GM23248 (cell line): Measurements from ENCODE around the gene PLA2G4E. TPM values are rescaled to one million over a fixed set of nuclear protein-coding genes. Genes with fewer than 3 reads are reported as not detected.

Source experiments
- DNase-seq: peaks from one replicate; pipeline ENCODE4 v3.0.0-alpha.2; 2015
- H2AFZ ChIP-seq: fragments of 200-600 bp; sonication (generic); 2 replicates; pipeline ENCODE4 v1.6.1; 2016; ENCODE audit warnings: antibody characterized with exemption
- H3F3A ChIP-seq: fragments of 200-600 bp; sonication (generic); 2 replicates; pipeline ENCODE4 v1.6.1; 2016; ENCODE audit warnings: mild to moderate bottlenecking, antibody characterized with exemption, mixed run types; ENCODE audit not compliant: insufficient read depth
- H3K27ac ChIP-seq: fragments of 200-600 bp; sonication (generic); 2 replicates; pipeline ENCODE4 v1.5.1; 2016; ENCODE audit warnings: mild to moderate bottlenecking
- H3K27me3 ChIP-seq: fragments of 200-600 bp; sonication (generic); replicated peaks from 2 replicates; pipeline ENCODE4 v1.6.1; 2016; ENCODE audit warnings: mild to moderate bottlenecking; ENCODE audit not compliant: insufficient read depth
- H3K36me3 ChIP-seq: fragments of 200-600 bp; sonication (generic); 2 replicates; pipeline ENCODE4 v1.6.1; 2016; ENCODE audit warnings: low read depth, mild to moderate bottlenecking
- H3K4me1 ChIP-seq: fragments of 200-600 bp; sonication (generic); 2 replicates; pipeline ENCODE4 v1.6.1; 2016; ENCODE audit warnings: mild to moderate bottlenecking; ENCODE audit not compliant: insufficient read depth
- H3K4me2 ChIP-seq: fragments of 200-600 bp; sonication (generic); one replicate; pipeline ENCODE4 v1.6.1; 2016; ENCODE audit warnings: mild to moderate bottlenecking; ENCODE audit not compliant: unreplicated experiment
- H3K4me3 ChIP-seq: fragments of 200-600 bp; sonication (generic); 2 replicates; pipeline ENCODE4 v1.5.1; 2016; ENCODE audit warnings: mild to moderate bottlenecking
- H3K79me2 ChIP-seq: fragments of 200-600 bp; sonication (generic); 2 replicates; pipeline ENCODE4 v1.6.1; 2016; ENCODE audit warnings: mild to moderate bottlenecking; ENCODE audit not compliant: insufficient read depth
- H3K9ac ChIP-seq: fragments of 200-600 bp; sonication (generic); 2 replicates; pipeline ENCODE4 v1.6.1; 2016; ENCODE audit warnings: mild to moderate bottlenecking
- H3K9me2 ChIP-seq: fragments of 200-600 bp; sonication (generic); 2 replicates; pipeline ENCODE4 v1.6.1; 2016; ENCODE audit warnings: mixed run types, mild to moderate bottlenecking, moderate library complexity; ENCODE audit not compliant: insufficient read depth
- H3K9me3 ChIP-seq: fragments of 200-600 bp; sonication (generic); one replicate; pipeline ENCODE4 v1.6.1; 2017; ENCODE audit warnings: low read depth
- H4K20me1 ChIP-seq: fragments of 200-600 bp; sonication (generic); 2 replicates; pipeline ENCODE4 v1.6.0; 2016; ENCODE audit not compliant: insufficient read depth
- EZH2 ChIP-seq: fragments of 200-600 bp; sonication (generic); IDR thresholded peaks from 2 replicates; pipeline ENCODE4 v1.6.1; 2018; ENCODE audit warnings: antibody characterized with exemption, mild to moderate bottlenecking; ENCODE audit not compliant: insufficient read depth, poor library complexity, severe bottlenecking
- EZH2phosphoT487 ChIP-seq: fragments of 200-600 bp; sonication (generic); IDR thresholded peaks from 2 replicates; pipeline ENCODE4 v1.6.1; 2018; ENCODE audit warnings: antibody characterized with exemption, moderate library complexity, mild to moderate bottlenecking, low read depth; ENCODE audit not compliant: insufficient read depth
- WGBS, 2 experiments: methylation state at CpG; one replicate each; pipeline ENCODE4 v1.1.6; 2015 to 2017; ENCODE audit warnings: low lambda C conversion rate in 2 of 2, low coverage in 1 of 2; ENCODE audit errors: missing lambda C conversion rate in 2 of 2; 5-methylcytosine and 5-hydroxymethylcytosine counted together
- in situ Hi-C: fragments of 300-500 bp; cut with MboI; formaldehyde crosslinking; loops from 2 replicates; pipeline ENCODE4 v1.15.0; 2020
- polyA plus RNA-seq: library from polyadenylated mRNA; unstranded; fragments of >200 nt; fragmentation: Nextera tagmentation; extraction: Ambion mirVana; gene quantifications from 2 replicates; pipeline ENCODE4 v1.2.1, GENCODE V29; 2016
- total RNA-seq: library from RNA; depleted of rRNA; stranded (reverse); fragments of >200 nt; shearing (Covaris generic); gene quantifications from 2 replicates; pipeline ENCODE4 v1.2.3, GENCODE V29; 2014

The PLA2G4E gene
- total and polyA plus RNA-seq, 2 experiments from 2014 or later = not detected

DNA sequence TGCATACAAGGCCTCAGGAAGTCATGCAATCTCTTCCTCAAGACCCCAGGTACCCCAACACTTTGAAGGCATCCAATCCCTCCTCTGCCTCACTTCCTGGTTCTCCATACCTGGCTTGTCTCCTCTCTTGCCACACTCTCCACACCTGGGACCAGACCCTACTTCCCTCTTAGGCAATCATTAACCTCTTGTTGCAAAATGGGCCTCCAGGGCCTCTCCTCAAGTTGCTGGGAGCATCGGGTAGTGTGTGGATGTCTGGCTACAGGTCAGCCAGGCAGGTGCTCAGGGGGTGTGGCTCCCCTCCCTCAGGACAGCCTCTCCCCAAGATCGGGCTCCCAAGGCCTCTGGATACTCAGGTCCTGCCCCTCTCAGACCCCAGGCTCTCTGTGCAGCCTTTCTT, 8.6 kb downstream of the PLA2G4E start:
- no peaks in the 10 kb centered on the region for H3K79me2 ChIP-seq
- no peak overlapping the region for H3K4me3 ChIP-seq
- no peaks in the 10 kb centered on the region for H3K36me3 ChIP-seq
- peaks cover 16% of the 10 kb centered on the region for H3K27me3 ChIP-seq
- no peak overlapping the region for H3K9ac ChIP-seq
- DNase-seq = no peak
- in situ Hi-C loops = no loop called here
- H3K27ac ChIP-seq = no peak overlapping the region
- no peaks in the 10 kb centered on the region for H3K9me2 ChIP-seq
- no peaks in the 10 kb centered on the region for H3K4me1 ChIP-seq
- 72 to 77% methylated on average over 2 of the region's 2 CpGs for WGBS, 2 experiments
- H4K20me1 ChIP-seq = no peaks in the 10 kb centered on the region
- H2AFZ ChIP-seq = no peak overlapping the region
- TF ChIP-seq EZH2 (no peak), EZH2phosphoT487 (no peak)
- no peaks in the 10 kb centered on the region for H3F3A ChIP-seq
- H3K4me2 ChIP-seq = no peak overlapping the region
- no peaks in the 10 kb centered on the region for H3K9me3 ChIP-seq

DNA sequence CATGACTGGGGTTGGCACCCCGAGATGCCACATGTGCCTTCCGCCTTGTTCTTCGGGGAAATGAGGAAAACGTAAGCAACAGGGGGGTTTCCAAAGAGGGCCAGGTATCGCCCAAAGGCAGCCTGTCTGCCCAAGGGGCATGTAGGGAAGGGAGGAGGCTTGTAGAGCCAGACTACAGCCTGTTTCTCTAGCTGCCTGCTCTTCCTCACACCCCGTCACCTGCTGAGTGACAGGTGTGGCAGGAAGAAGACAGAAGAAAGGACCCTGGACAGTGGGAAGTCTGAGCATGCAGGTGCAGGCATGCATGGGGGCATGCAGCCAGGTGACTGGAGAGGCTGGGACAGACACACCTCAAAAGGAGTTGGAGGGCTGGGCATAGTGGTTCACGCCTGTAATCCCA, 9.8 kb downstream of the PLA2G4E start:
- Histone ChIP-seq H3K27me3 (peaks cover 17% of the 10 kb centered on the region), H2AFZ (no peak overlapping the region), H3K27ac (no peak overlapping the region), H3K9ac (no peak overlapping the region), H3K4me3 (no peak overlapping the region), H3K4me2 (no peak overlapping the region), H3F3A (no peaks in the 10 kb centered on the region), H3K9me3 (no peaks in the 10 kb centered on the region), H3K4me1 (no peaks in the 10 kb centered on the region), H3K79me2 (no peaks in the 10 kb centered on the region), H4K20me1 (no peaks in the 10 kb centered on the region), H3K9me2 (no peaks in the 10 kb centered on the region), H3K36me3 (no peaks in the 10 kb centered on the region)
- WGBS, 2 experiments = 83 to 90% methylated on average over 7 of the region's 7 CpGs
- TF ChIP-seq EZH2 = no peak
- no peak for TF ChIP-seq EZH2phosphoT487
- in situ Hi-C loops = no loop called here
- no peak for DNase-seq

DNA sequence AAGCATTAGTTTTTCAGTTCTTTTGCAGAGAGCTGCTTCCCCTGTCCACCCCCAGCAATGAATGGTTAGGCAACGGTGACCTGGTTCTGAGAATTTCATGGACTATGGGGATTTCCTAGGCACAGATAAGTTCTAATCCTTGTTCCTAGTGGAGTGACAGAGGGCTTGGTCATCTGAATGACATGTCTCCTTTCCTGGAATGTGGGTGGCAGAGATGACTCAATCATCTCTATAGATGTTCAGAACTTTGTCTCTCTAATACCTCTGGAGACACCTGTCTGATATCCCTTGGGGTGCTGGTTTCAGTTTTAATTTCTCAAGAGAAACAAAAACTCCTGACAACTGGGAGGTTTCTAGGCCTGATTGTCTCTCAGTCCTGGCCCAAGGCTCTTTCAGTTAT, 10.4 kb downstream of the PLA2G4E start:
- no peaks in the 10 kb centered on the region for H4K20me1 ChIP-seq
- peak; percentile 15 for DNase-seq
- in situ Hi-C loops = no loop called here
- H3K9me2 ChIP-seq = no peaks in the 10 kb centered on the region
- no peak overlapping the region for H3K9ac ChIP-seq
- H3K9me3 ChIP-seq = no peaks in the 10 kb centered on the region
- TF ChIP-seq EZH2 (no peak), EZH2phosphoT487 (no peak)
- no peak overlapping the region for H3K4me3 ChIP-seq
- no peaks in the 10 kb centered on the region for H3F3A ChIP-seq
- no peak overlapping the region for H3K4me2 ChIP-seq
- H3K27ac ChIP-seq = no peak overlapping the region
- H3K79me2 ChIP-seq = no peaks in the 10 kb centered on the region
- H3K36me3 ChIP-seq = no peaks in the 10 kb centered on the region
- peaks cover 16% of the 10 kb centered on the region for H3K27me3 ChIP-seq
- no peak overlapping the region for H2AFZ ChIP-seq
- no peaks in the 10 kb centered on the region for H3K4me1 ChIP-seq
- 28 to 29% methylated on average over 1 of the region's 1 CpG for whole genome bisulfite sequencing, 2 experiments

DNA sequence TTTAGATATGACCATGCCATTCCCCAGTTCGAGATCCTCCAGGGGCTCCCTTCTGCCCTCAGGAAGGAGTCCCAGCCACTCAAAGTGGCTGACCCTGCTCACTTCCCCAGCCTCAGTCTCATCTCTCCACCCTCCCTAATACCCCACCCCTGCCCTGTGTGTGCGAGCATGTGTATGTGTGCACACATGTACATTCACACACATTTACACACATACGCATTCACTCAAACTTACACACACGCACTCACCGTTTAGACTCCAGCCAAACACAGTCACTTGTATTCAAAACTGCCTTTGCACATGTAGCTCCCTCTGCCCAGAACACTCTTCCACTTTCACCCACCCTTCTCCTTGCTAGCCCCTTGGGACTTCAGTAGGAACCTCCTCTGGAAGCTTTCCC, 11.4 kb downstream of the PLA2G4E start:
- in situ Hi-C loops = no loop called here

DNA sequence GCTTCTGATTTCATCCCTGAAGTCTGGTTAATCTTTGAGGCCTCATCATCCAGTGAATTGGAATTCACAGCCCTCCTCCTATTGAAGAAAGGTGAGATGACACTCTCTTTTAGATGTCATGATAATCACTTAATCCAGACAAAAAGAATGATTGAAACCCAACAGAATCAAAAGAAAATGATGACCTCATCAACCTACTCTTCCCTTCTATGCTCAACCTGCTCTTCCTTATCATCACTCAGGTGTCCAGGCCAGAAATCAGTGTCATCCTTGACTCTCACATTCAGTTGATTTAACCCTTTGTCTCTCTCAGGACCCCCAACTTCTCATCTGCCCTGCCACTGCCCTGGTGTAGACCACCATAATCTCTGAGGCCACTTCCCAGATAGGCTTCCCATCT, 11.8 kb downstream of the PLA2G4E start:
- no peak overlapping the region for H3K9ac ChIP-seq
- TF ChIP-seq EZH2phosphoT487 (no peak), EZH2 (no peak)
- no peaks in the 10 kb centered on the region for H4K20me1 ChIP-seq
- H3K27ac ChIP-seq = no peak overlapping the region
- H3K9me2 ChIP-seq = no peaks in the 10 kb centered on the region
- H3F3A ChIP-seq = no peaks in the 10 kb centered on the region
- H3K9me3 ChIP-seq = no peaks in the 10 kb centered on the region
- H3K4me1 ChIP-seq = no peaks in the 10 kb centered on the region
- no peaks in the 10 kb centered on the region for H3K79me2 ChIP-seq
- peaks cover 20% of the 10 kb centered on the region for H3K27me3 ChIP-seq
- in situ Hi-C loops = no loop called here
- H3K36me3 ChIP-seq = no peaks in the 10 kb centered on the region
- no peak overlapping the region for H3K4me2 ChIP-seq
- H3K4me3 ChIP-seq = no peak overlapping the region
- H2AFZ ChIP-seq = no peak overlapping the region
- DNase-seq = no peak

More for the DNA sequence above, 11.4 kb downstream of the PLA2G4E start:
- Histone ChIP-seq H3K27me3 (peaks cover 19% of the 10 kb centered on the region), H3F3A (no peaks in the 10 kb centered on the region), H4K20me1 (no peaks in the 10 kb centered on the region), H3K79me2 (no peaks in the 10 kb centered on the region), H2AFZ (no peak overlapping the region), H3K4me3 (no peak overlapping the region), H3K4me2 (no peak overlapping the region), H3K9me3 (no peaks in the 10 kb centered on the region), H3K36me3 (no peaks in the 10 kb centered on the region), H3K9ac (no peak overlapping the region), H3K27ac (no peak overlapping the region), H3K9me2 (no peaks in the 10 kb centered on the region), H3K4me1 (no peaks in the 10 kb centered on the region)
- no peak for DNase-seq
- no peak for TF ChIP-seq EZH2phosphoT487
- TF ChIP-seq EZH2 = no peak
- WGBS, 2 experiments = 87 to 93% methylated on average over 5 of the region's 5 CpGs
